Measurements from ENCODE around the gene HEPN1. TPM values are rescaled to one million over a fixed set of nuclear protein-coding genes. Genes with fewer than 3 reads are reported as not detected.

HEPN1 gene
- polyA plus RNA-seq, 1 donor from 2014 or later, result not detected

DNA sequence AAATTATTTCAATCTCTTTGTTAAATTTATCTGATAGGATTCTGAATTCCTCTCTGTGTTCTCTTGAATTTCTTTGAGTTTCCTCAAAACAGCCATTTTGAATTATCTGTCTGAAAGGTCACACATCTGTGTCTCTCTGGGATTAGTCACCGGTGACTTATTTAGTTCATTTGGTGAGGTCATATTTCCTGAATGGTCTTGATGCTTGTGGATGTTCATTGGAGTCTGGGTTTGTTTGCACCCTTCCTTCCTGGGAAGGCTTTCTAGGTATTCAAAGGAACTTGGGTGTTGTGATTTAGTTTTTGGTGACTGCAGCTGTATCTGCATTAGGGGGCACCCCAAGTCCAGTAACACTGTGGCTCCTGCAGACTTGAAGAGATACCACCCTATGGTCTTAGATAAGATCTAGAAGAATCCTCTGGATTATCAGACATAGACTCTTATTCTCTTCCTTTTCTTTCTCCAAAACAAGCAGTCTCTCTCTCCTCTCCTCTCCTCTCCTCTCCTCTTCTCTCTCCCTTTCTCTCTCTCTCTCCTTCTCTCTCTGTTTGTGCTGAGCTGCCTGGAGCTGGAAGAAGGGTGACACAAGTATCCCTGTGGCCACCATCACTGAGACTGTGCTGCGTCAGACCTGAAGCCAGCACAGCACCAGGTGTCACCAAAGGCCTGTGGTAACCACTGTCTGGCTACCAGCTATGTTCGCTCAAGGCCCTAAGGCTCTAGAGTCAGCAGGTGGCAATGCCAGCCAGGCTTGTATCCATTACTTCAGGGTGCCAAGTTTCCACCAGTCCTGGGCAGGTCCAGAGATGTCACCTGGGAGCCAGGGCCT lies 3.3 kb upstream of the HEPN1 start:
- Histone ChIP-seq H3K9ac (ENCODE audit: low read length) (no peak overlapping the region), H3K79me2 (replicated peaks; ENCODE audit: insufficient read depth, low read length) (no peaks in the 10 kb centered on the region), H3K36me3 (ENCODE audit: insufficient read depth, low read length) (no peaks in the 10 kb centered on the region), H3K9me3 (ENCODE audit: low read length) (no peaks in the 10 kb centered on the region), H3K27me3 (ENCODE audit: insufficient read depth, low read depth, low read length) (peaks cover 8% of the 10 kb centered on the region), H3F3A (ENCODE audit: insufficient read depth, low read length, poor library complexity, severe bottlenecking) (no peaks in the 10 kb centered on the region), H4K20me1 (ENCODE audit: insufficient read depth) (no peaks in the 10 kb centered on the region), H3K9me2 (ENCODE audit: insufficient read depth, low read length) (no peaks in the 10 kb centered on the region), H3K27ac (ENCODE audit: low read length) (no peak overlapping the region), H3K4me2 (ENCODE audit: low read length) (no peak overlapping the region), H3K4me3 (ENCODE audit: low read length) (no peak overlapping the region), H2AFZ (ENCODE audit: low read depth, low read length) (no peak overlapping the region)
- TF ChIP-seq, protein P1, sequence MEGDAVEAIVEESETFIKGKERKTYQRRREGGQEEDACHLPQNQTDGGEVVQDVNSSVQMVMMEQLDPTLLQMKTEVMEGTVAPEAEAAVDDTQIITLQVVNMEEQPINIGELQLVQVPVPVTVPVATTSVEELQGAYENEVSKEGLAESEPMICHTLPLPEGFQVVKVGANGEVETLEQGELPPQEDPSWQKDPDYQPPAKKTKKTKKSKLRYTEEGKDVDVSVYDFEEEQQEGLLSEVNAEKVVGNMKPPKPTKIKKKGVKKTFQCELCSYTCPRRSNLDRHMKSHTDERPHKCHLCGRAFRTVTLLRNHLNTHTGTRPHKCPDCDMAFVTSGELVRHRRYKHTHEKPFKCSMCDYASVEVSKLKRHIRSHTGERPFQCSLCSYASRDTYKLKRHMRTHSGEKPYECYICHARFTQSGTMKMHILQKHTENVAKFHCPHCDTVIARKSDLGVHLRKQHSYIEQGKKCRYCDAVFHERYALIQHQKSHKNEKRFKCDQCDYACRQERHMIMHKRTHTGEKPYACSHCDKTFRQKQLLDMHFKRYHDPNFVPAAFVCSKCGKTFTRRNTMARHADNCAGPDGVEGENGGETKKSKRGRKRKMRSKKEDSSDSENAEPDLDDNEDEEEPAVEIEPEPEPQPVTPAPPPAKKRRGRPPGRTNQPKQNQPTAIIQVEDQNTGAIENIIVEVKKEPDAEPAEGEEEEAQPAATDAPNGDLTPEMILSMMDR (IDR thresholded peaks at IDR 0.05; ENCODE audit: poor library complexity, severe bottlenecking), result no peak
- TF ChIP-seq MXI1 (conservative IDR thresholded peaks at IDR 0.05; ENCODE audit: poor library complexity, severe bottlenecking), result no peak
- TF ChIP-seq TAF1 (IDR thresholded peaks at IDR 0.05; ENCODE audit: low read depth), result no peak
- no peak for TF ChIP-seq SMC3 (conservative IDR thresholded peaks at IDR 0.05; ENCODE audit: poor library complexity)
- TF ChIP-seq, protein P2, sequence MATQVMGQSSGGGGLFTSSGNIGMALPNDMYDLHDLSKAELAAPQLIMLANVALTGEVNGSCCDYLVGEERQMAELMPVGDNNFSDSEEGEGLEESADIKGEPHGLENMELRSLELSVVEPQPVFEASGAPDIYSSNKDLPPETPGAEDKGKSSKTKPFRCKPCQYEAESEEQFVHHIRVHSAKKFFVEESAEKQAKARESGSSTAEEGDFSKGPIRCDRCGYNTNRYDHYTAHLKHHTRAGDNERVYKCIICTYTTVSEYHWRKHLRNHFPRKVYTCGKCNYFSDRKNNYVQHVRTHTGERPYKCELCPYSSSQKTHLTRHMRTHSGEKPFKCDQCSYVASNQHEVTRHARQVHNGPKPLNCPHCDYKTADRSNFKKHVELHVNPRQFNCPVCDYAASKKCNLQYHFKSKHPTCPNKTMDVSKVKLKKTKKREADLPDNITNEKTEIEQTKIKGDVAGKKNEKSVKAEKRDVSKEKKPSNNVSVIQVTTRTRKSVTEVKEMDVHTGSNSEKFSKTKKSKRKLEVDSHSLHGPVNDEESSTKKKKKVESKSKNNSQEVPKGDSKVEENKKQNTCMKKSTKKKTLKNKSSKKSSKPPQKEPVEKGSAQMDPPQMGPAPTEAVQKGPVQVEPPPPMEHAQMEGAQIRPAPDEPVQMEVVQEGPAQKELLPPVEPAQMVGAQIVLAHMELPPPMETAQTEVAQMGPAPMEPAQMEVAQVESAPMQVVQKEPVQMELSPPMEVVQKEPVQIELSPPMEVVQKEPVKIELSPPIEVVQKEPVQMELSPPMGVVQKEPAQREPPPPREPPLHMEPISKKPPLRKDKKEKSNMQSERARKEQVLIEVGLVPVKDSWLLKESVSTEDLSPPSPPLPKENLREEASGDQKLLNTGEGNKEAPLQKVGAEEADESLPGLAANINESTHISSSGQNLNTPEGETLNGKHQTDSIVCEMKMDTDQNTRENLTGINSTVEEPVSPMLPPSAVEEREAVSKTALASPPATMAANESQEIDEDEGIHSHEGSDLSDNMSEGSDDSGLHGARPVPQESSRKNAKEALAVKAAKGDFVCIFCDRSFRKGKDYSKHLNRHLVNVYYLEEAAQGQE (IDR thresholded peaks at IDR 0.05; ENCODE audit: borderline replicate concordance), result no peak
- no peak for TF ChIP-seq RAD21 (conservative IDR thresholded peaks at IDR 0.05)
- TF ChIP-seq EP300 (conservative IDR thresholded peaks at IDR 0.05; ENCODE audit: poor library complexity, severe bottlenecking), result no peak
- TF ChIP-seq POLR2AphosphoS5 (IDR thresholded peaks at IDR 0.05), result no peak
- TF ChIP-seq EZH2 (IDR thresholded peaks at IDR 0.05; ENCODE audit: borderline replicate concordance, insufficient read depth, low read length, poor library complexity, severe bottlenecking), result no peak

DNA sequence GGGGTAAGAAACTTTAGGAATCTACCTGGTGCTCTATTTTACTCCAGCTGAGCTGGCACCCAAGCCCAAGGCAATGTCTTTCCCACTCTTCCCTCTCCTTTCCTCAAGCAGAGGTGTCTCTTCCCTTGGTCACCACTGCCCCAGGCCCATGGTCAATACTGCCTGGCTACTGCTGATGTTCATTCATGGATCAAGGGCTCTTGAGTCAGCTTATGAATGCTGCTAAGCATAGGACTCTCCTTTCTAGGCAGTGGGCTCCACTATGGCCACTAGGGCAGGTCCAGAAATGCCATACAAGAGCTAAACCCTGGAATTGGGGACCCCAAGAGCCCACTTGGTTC lies 2.7 kb upstream of the HEPN1 start:
- Histone ChIP-seq H2AFZ (ENCODE audit: low read depth, low read length) (no peak overlapping the region), H3K27me3 (ENCODE audit: insufficient read depth, low read depth, low read length) (peaks cover 11% of the 10 kb centered on the region), H3K9me3 (ENCODE audit: low read length) (no peaks in the 10 kb centered on the region), H3K79me2 (replicated peaks; ENCODE audit: insufficient read depth, low read length) (no peaks in the 10 kb centered on the region), H3K27ac (ENCODE audit: low read length) (no peak overlapping the region), H3F3A (ENCODE audit: insufficient read depth, low read length, poor library complexity, severe bottlenecking) (no peaks in the 10 kb centered on the region), H3K9me2 (ENCODE audit: insufficient read depth, low read length) (no peaks in the 10 kb centered on the region), H3K9ac (ENCODE audit: low read length) (no peak overlapping the region), H3K36me3 (ENCODE audit: insufficient read depth, low read length) (no peaks in the 10 kb centered on the region), H4K20me1 (ENCODE audit: insufficient read depth) (no peaks in the 10 kb centered on the region), H3K4me2 (ENCODE audit: low read length) (no peak overlapping the region), H3K4me3 (ENCODE audit: low read length) (no peak overlapping the region)
- no peak for TF ChIP-seq POLR2AphosphoS5 (IDR thresholded peaks at IDR 0.05)
- TF ChIP-seq, protein P2 (IDR thresholded peaks at IDR 0.05; ENCODE audit: borderline replicate concordance), result no peak
- TF ChIP-seq EZH2 (IDR thresholded peaks at IDR 0.05; ENCODE audit: borderline replicate concordance, insufficient read depth, low read length, poor library complexity, severe bottlenecking), result no peak
- no peak for TF ChIP-seq TAF1 (IDR thresholded peaks at IDR 0.05; ENCODE audit: low read depth)
- TF ChIP-seq, protein P1 (IDR thresholded peaks at IDR 0.05; ENCODE audit: poor library complexity, severe bottlenecking), result no peak
- no peak for TF ChIP-seq MXI1 (conservative IDR thresholded peaks at IDR 0.05; ENCODE audit: poor library complexity, severe bottlenecking)
- TF ChIP-seq RAD21 (conservative IDR thresholded peaks at IDR 0.05), result no peak
- TF ChIP-seq EP300 (conservative IDR thresholded peaks at IDR 0.05; ENCODE audit: poor library complexity, severe bottlenecking), result no peak
- no peak for TF ChIP-seq SMC3 (conservative IDR thresholded peaks at IDR 0.05; ENCODE audit: poor library complexity)
